ENCODE data around the gene MTHFSD. TPM values are rescaled to one million over a fixed set of nuclear protein-coding genes. Genes with fewer than 3 reads are reported as not detected.

Gene MTHFSD
- polyA plus RNA-seq, 1 donor (not counting 4 experiments of a cell fraction or from before 2014, with no cell fraction given), result 14.7 TPM

- Histone ChIP-seq H2AFZ (ENCODE audit: control insufficient read depth, low read length) (no peak overlapping the region), H3K4me3 (ENCODE audit: control insufficient read depth in 2 of 3, extremely low read depth in 1 of 3, insufficient read depth in 2 of 3, low read depth in 1 of 3, low read length in 3 of 3) (no peak overlapping the region), H3K4me1 (ENCODE audit: control insufficient read depth, extremely low read depth, insufficient read depth, low read length) (no peaks in the 10 kb centered on the region), H3K27me3 (ENCODE audit: control insufficient read depth, extremely low read depth, insufficient read depth, low read length) (peaks cover 12% of the 10 kb centered on the region), H3K9me1 (ENCODE audit: control insufficient read depth, extremely low read depth, insufficient read depth, low read length) (no peaks in the 10 kb centered on the region), H4K20me1 (ENCODE audit: control insufficient read depth, extremely low read depth, insufficient read depth, low read length) (no peaks in the 10 kb centered on the region), H3K9ac (ENCODE audit: control insufficient read depth, extremely low read depth, insufficient read depth, low read length) (no peak overlapping the region), H3K4me2 (ENCODE audit: control insufficient read depth, extremely low read depth, insufficient read depth, low read depth, low read length) (no peak overlapping the region), H3K36me3 (ENCODE audit: control insufficient read depth in 2 of 2, extremely low read depth in 1 of 2, insufficient read depth in 2 of 2, low read length in 2 of 2) (no peaks in the 10 kb centered on the region), H3K9me3 (ENCODE audit: control insufficient read depth, low read depth, low read length) (peaks cover 4% of the 10 kb centered on the region), H3K79me2 (ENCODE audit: control insufficient read depth, insufficient read depth, low read length) (no peaks in the 10 kb centered on the region), H3K27ac (ENCODE audit: control insufficient read depth, insufficient read depth, low read length) (no peak overlapping the region)
- FAIRE-seq (no peak), DNase-seq (ENCODE audit: low read depth, low spot score) (no peak)
- dilution Hi-C loops (cut with MboI; ENCODE audit: extremely low pct_ligation_motif_present, low sequenced_read_pairs), result no loop called here
- TF ChIP-seq EZH2 (IDR thresholded peaks at IDR 0.05; ENCODE audit: low read length) (no peak), CTCF (optimal IDR thresholded peaks at IDR 0.05 in 1 of 3, IDR thresholded peaks at IDR 0.05 in 1 of 3, conservative IDR thresholded peaks at IDR 0.05 in 1 of 3; ENCODE audit: extremely low read depth in 1 of 3, insufficient read depth in 2 of 3, low read length in 3 of 3) (no peak)
Measured at GRCh38 chr16:86525696-86526095, 29.3 kb downstream of the MTHFSD start.

- Histone ChIP-seq H3K27me3 (ENCODE audit: control insufficient read depth, extremely low read depth, insufficient read depth, low read length) (peaks cover 18% of the 10 kb centered on the region), H2AFZ (ENCODE audit: control insufficient read depth, low read length) (no peak overlapping the region), H3K9me3 (ENCODE audit: control insufficient read depth, low read depth, low read length) (peaks cover 4% of the 10 kb centered on the region), H3K36me3 (ENCODE audit: control insufficient read depth in 2 of 2, extremely low read depth in 1 of 2, insufficient read depth in 2 of 2, low read length in 2 of 2) (no peaks in the 10 kb centered on the region), H3K27ac (ENCODE audit: control insufficient read depth, insufficient read depth, low read length) (no peak overlapping the region), H3K9me1 (ENCODE audit: control insufficient read depth, extremely low read depth, insufficient read depth, low read length) (no peaks in the 10 kb centered on the region), H3K4me3 (ENCODE audit: control insufficient read depth in 2 of 3, extremely low read depth in 1 of 3, insufficient read depth in 2 of 3, low read depth in 1 of 3, low read length in 3 of 3) (no peak overlapping the region), H4K20me1 (ENCODE audit: control insufficient read depth, extremely low read depth, insufficient read depth, low read length) (no peaks in the 10 kb centered on the region), H3K9ac (ENCODE audit: control insufficient read depth, extremely low read depth, insufficient read depth, low read length) (no peak overlapping the region), H3K4me1 (ENCODE audit: control insufficient read depth, extremely low read depth, insufficient read depth, low read length) (no peaks in the 10 kb centered on the region), H3K4me2 (ENCODE audit: control insufficient read depth, extremely low read depth, insufficient read depth, low read depth, low read length) (no peak overlapping the region), H3K79me2 (ENCODE audit: control insufficient read depth, insufficient read depth, low read length) (no peaks in the 10 kb centered on the region)
- TF ChIP-seq CTCF (optimal IDR thresholded peaks at IDR 0.05 in 1 of 3, IDR thresholded peaks at IDR 0.05 in 1 of 3, conservative IDR thresholded peaks at IDR 0.05 in 1 of 3; ENCODE audit: extremely low read depth in 1 of 3, insufficient read depth in 2 of 3, low read length in 3 of 3) (no peak), EZH2 (IDR thresholded peaks at IDR 0.05; ENCODE audit: low read length) (no peak)
- FAIRE-seq (no peak), DNase-seq (ENCODE audit: low read depth, low spot score) (no peak)
- dilution Hi-C loops (cut with MboI; ENCODE audit: extremely low pct_ligation_motif_present, low sequenced_read_pairs), result no loop called here
Measured at GRCh38 chr16:86524029-86524428, 31.0 kb downstream of the MTHFSD start.
